ENCODE results near the gene GDA.

DNA sequence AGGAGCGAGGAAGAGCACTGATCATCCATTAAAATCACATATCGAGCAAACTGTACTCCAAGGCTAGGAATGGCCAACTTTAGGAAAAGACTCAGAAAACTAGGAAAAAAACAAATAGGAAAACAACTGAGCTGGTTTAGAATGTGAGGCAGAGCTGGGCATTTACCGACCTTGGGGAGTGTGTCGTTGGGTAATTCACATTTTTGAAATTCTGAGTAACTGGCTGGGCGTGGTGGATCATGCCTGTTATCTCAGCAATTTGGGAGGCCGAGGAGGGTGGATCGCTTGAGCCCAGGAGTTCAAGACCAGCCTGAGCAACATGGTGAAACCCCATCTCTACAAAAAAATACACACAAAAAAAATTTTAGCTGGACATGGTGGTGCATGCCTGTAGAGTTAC, 145.7 kb downstream of the GDA start:
- TF ChIP-seq EZH2 (IDR thresholded peaks at IDR 0.05; ENCODE audit: insufficient read depth, low read length) (no peak), CTCF (IDR thresholded peaks at IDR 0.05; ENCODE audit: insufficient read depth, low read depth, low read length) (no peak)
